IMR-90 (cell line): ENCODE data around the gene GNAI2. TPM values are rescaled to one million over a fixed set of nuclear protein-coding genes. Genes with fewer than 3 reads are reported as not detected.

ENCODE experiments used
- ATAC-seq: fragments of 200-7000 bp; cut with Tn5 transposase; 2 replicates; pipeline ENCODE4 v1.9.1; 2020; ENCODE audit warnings: low read depth, mild to moderate bottlenecking, moderate library complexity
- BruUV-seq: library from RNA; stranded (reverse); fragments of 400-500 nt; replicated peaks from 2 replicates; lab custom pipeline; 2021; lab: Mats Ljungman, UMichigan
- CTCF ChIA-PET: fragments of 300-600 bp; formaldehyde crosslinking; extraction: SDS; loops from one replicate; lab custom pipeline; 2021; ENCODE audit warnings: antibody characterized with exemption; lab: Yijun Ruan, JAX
- POLR2A ChIA-PET: fragments of 300-600 bp; sonication (Branson Sonifier 250); formaldehyde crosslinking; loops from one replicate; lab custom pipeline; 2022; ENCODE audit warnings: antibody characterized with exemption; ENCODE audit not compliant: unreplicated experiment; lab: Charles Lee
- DNase-seq: peaks from one replicate; pipeline ENCODE4 v3.0.0; 2013
- H2AFZ ChIP-seq: replicated peaks from 2 replicates; pipeline ENCODE3; 2013; ENCODE audit warnings: low read length, mild to moderate bottlenecking; ENCODE audit not compliant: poor library complexity
- H2AK5ac ChIP-seq: 2 replicates; pipeline ENCODE4 v1.6.1; 2013; ENCODE audit warnings: low read depth, low read length, inconsistent platforms
- H2AK9ac ChIP-seq: replicated peaks from 2 replicates; pipeline ENCODE3; 2013; ENCODE audit warnings: mild to moderate bottlenecking, low read depth, low read length, moderate library complexity; ENCODE audit not compliant: poor library complexity
- H2BK120ac ChIP-seq: 2 replicates; pipeline ENCODE4 v1.6.1; 2013; ENCODE audit warnings: low read depth, low read length, inconsistent platforms
- H2BK15ac ChIP-seq: 3 replicates; pipeline ENCODE4 v1.6.1; 2013; ENCODE audit warnings: low read depth, low read length, inconsistent platforms
- H2BK20ac ChIP-seq: 2 replicates; pipeline ENCODE4 v1.6.1; 2013; ENCODE audit warnings: low read depth, mild to moderate bottlenecking, inconsistent platforms, low read length, moderate library complexity
- H2BK5ac ChIP-seq: 2 replicates; pipeline ENCODE4 v1.6.1; 2013; ENCODE audit warnings: mild to moderate bottlenecking, low read depth, low read length, inconsistent platforms; ENCODE audit not compliant: poor library complexity, severe bottlenecking
- H3K14ac ChIP-seq: replicated peaks from 2 replicates; pipeline ENCODE4 v1.6.1; 2013; ENCODE audit warnings: low read depth, low read length, inconsistent platforms
- H3K18ac ChIP-seq: 2 replicates; pipeline ENCODE4 v1.6.1; 2013; ENCODE audit warnings: low read depth, low read length, control low read depth
- H3K23ac ChIP-seq: 2 replicates; pipeline ENCODE4 v1.6.1; 2013; ENCODE audit warnings: low read depth, low read length, inconsistent platforms
- H3K27ac ChIP-seq: 2 replicates; pipeline ENCODE4 v1.5.1; 2013; ENCODE audit warnings: mild to moderate bottlenecking, control low read depth, low read length; ENCODE audit not compliant: insufficient read depth
- H3K27me3 ChIP-seq: 2 replicates; pipeline ENCODE4 v1.6.1; 2013; ENCODE audit warnings: low read length; ENCODE audit not compliant: control insufficient read depth, insufficient read depth
- H3K36me3 ChIP-seq: 2 replicates; pipeline ENCODE4 v1.6.1; 2013; ENCODE audit warnings: low read length, mixed read lengths; ENCODE audit not compliant: control insufficient read depth, insufficient read depth
- H3K4ac ChIP-seq: 2 replicates; pipeline ENCODE4 v1.6.1; 2013; ENCODE audit warnings: low read depth, low read length, inconsistent platforms
- H3K4me1 ChIP-seq: 2 replicates; pipeline ENCODE4 v1.6.1; 2013; ENCODE audit warnings: low read length, mixed read lengths; ENCODE audit not compliant: control insufficient read depth, insufficient read depth
- H3K4me2 ChIP-seq: 2 replicates; pipeline ENCODE4 v1.6.1; 2013; ENCODE audit warnings: low read depth, mild to moderate bottlenecking, control low read depth, low read length, moderate library complexity
- H3K4me3 ChIP-seq: 2 replicates; pipeline ENCODE4 v1.5.1; 2013; ENCODE audit warnings: low read depth, mild to moderate bottlenecking, control low read depth, low read length, moderate library complexity; ENCODE audit not compliant: insufficient read depth
- H3K56ac ChIP-seq: 2 replicates; pipeline ENCODE4 v1.6.1; 2013; ENCODE audit warnings: low read length, inconsistent platforms; ENCODE audit not compliant: insufficient read depth; ENCODE audit errors: extremely low read depth
- H3K79me1 ChIP-seq, 2 experiments: 2 replicates each; pipeline ENCODE4 v1.6.1; 2013; ENCODE audit warnings: low read length in 2 of 2, inconsistent platforms in 1 of 2, low read depth in 1 of 2
- H3K9ac ChIP-seq: 2 replicates; pipeline ENCODE4 v1.6.1; 2013; ENCODE audit warnings: low read depth, low read length, control low read depth
- H3K9me1 ChIP-seq: 2 replicates; pipeline ENCODE4 v1.6.1; 2013; ENCODE audit warnings: low read length, inconsistent platforms; ENCODE audit not compliant: insufficient read depth
- H3K9me3 ChIP-seq: 2 replicates; pipeline ENCODE4 v1.6.1; 2013; ENCODE audit warnings: low read length; ENCODE audit not compliant: control insufficient read depth, insufficient read depth
- H4K20me1 ChIP-seq: 2 replicates; pipeline ENCODE4 v1.6.1; 2013; ENCODE audit warnings: low read length, inconsistent platforms; ENCODE audit not compliant: insufficient read depth
- H4K5ac ChIP-seq: 2 replicates; pipeline ENCODE4 v1.6.1; 2013; ENCODE audit warnings: mild to moderate bottlenecking, low read depth, low read length, control low read depth
- H4K8ac ChIP-seq, 2 experiments: 2 replicates each; pipeline ENCODE4 v1.6.1; 2013; ENCODE audit warnings: low read depth in 2 of 2, low read length in 2 of 2, control low read depth in 1 of 2, inconsistent platforms in 1 of 2
- H4K91ac ChIP-seq: 2 replicates; pipeline ENCODE4 v1.6.1; 2013; ENCODE audit warnings: low read depth, low read length, inconsistent platforms; ENCODE audit not compliant: insufficient read depth
- BHLHE40 ChIP-seq: fragments of 150-350 bp; IDR thresholded peaks from 2 replicates; pipeline ENCODE4 v1.6.1; 2016; ENCODE audit warnings: mild to moderate bottlenecking, low read depth, low read length
- CHD1 ChIP-seq: IDR thresholded peaks from 2 replicates; pipeline ENCODE4 v1.6.1; 2012; ENCODE audit warnings: low read depth, low read length, improper control_type of control experiment
- FOS ChIP-seq: fragments of 150-350 bp; IDR thresholded peaks from 2 replicates; pipeline ENCODE4 v1.6.1; 2016; ENCODE audit warnings: low read depth, low read length
- MXI1 ChIP-seq: IDR thresholded peaks from 2 replicates; pipeline ENCODE4 v1.6.1; 2012; ENCODE audit warnings: low read depth, mild to moderate bottlenecking, low read length, moderate library complexity, borderline replicate concordance
- USF2 ChIP-seq: fragments of 150-350 bp; IDR thresholded peaks from 2 replicates; pipeline ENCODE4 v1.6.1; 2017; ENCODE audit warnings: mild to moderate bottlenecking, antibody characterized with exemption, low read length, low read depth
- WGBS, 2 experiments: methylation state at CpG; one replicate each; pipeline versions ENCODE4 v1.1.5 to v1.1.7; 2013; ENCODE audit warnings: missing lambda C conversion rate in 2 of 2; ENCODE audit not compliant: insufficient read length in 1 of 2; ENCODE audit errors: extremely low coverage in 2 of 2; 5-methylcytosine and 5-hydroxymethylcytosine counted together
- dilution Hi-C: fragments of 300-500 bp; cut with HindIII; formaldehyde crosslinking; loops from one replicate; pipeline ENCODE4 v1.14.3; 2018; ENCODE audit warnings: low sequenced_read_pairs; ENCODE audit not compliant: unreplicated experiment
- in situ Hi-C: fragments of 300-500 bp; cut with MboI; formaldehyde crosslinking; loops from 3 replicates; pipeline ENCODE4 v1.14.3; 2019; ENCODE audit warnings: low sequenced_read_pairs, inconsistent platforms, mixed read lengths
- intact Hi-C: fragments of 100-400 bp; cut with micrococcal nuclease; formaldehyde crosslinking; loops from 2 replicates; pipeline ENCODE4 v1.10.0; 2022
- polyA plus RNA-seq, 3 experiments: library from polyadenylated mRNA; depleted of rRNA; stranded (reverse); fragments of >200 nt; gene quantifications; 2 replicates each; pipeline ENCODE4 v1.2.3, GENCODE V29; 2012; ENCODE audit warnings: low replicate concordance in 1 of 3
- total RNA-seq: library from RNA; depleted of rRNA; stranded (reverse); fragments of >200 nt; gene quantifications from 2 replicates; pipeline ENCODE4 v1.2.3, GENCODE V29; 2012
- TF ChIP-seq, protein P1 (sequence below): conservative IDR thresholded peaks from 2 replicates; pipeline ENCODE4 v1.5.1; 2012; ENCODE audit warnings: mild to moderate bottlenecking, low read depth, low read length, improper control_type of control experiment

The GNAI2 gene
- total and polyA plus RNA-seq, 2 of the 4 experiments (the other 2 are of a cell fraction): 867 to 1,079 TPM

DNA sequence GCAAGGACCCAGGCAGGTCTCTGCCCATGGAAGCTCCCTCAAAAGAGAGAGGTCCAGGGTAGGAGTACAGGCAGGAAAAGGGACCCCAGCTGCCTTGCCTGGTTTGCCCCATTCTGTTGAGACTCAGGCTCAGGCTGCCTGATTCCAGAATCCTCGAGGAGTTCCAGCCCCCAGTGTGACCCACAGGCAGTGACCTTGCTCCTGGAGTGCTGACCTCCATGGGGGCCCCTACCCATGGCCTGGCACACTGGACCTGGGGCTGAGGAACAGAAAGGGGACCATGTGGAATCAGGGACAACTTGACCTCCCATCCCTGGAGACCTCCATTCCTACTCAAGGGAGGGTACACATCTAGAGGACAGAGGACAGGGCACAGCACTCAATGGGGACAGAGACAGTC is 29.6 kb downstream of the GNAI2 start (continued):
- TF ChIP-seq, protein P1, sequence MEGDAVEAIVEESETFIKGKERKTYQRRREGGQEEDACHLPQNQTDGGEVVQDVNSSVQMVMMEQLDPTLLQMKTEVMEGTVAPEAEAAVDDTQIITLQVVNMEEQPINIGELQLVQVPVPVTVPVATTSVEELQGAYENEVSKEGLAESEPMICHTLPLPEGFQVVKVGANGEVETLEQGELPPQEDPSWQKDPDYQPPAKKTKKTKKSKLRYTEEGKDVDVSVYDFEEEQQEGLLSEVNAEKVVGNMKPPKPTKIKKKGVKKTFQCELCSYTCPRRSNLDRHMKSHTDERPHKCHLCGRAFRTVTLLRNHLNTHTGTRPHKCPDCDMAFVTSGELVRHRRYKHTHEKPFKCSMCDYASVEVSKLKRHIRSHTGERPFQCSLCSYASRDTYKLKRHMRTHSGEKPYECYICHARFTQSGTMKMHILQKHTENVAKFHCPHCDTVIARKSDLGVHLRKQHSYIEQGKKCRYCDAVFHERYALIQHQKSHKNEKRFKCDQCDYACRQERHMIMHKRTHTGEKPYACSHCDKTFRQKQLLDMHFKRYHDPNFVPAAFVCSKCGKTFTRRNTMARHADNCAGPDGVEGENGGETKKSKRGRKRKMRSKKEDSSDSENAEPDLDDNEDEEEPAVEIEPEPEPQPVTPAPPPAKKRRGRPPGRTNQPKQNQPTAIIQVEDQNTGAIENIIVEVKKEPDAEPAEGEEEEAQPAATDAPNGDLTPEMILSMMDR: no peak
- TF ChIP-seq FOS: no peak

- no peak for TF ChIP-seq MXI1
- no peak for TF ChIP-seq USF2
- no peak for TF ChIP-seq FOS
- no peak for TF ChIP-seq BHLHE40
- no peak for TF ChIP-seq CHD1
- Histone ChIP-seq H2BK15ac (peak overlapping the region; percentile 97; the same call in 1 of the 3 replicates), H3K4me2 (no peak overlapping the region), H3K36me3 (no peaks in the 10 kb centered on the region), H2BK5ac (peak overlapping the region; percentile 85), H3K9ac (peak overlapping the region; percentile 61; the same call in 1 of the 2 replicates), H3K9me3 (no peaks in the 10 kb centered on the region), H3K4me3 (no peak overlapping the region), H3K79me1 (peaks cover 4 to 63% of the 10 kb centered on the region in 2 experiments; a peak in 3 of 4 replicates), H2BK20ac (peak overlapping the region; percentile 96), H3K4me1 (peaks cover 68% of the 10 kb centered on the region), H3K27ac (peak overlapping the region; percentile 97), H3K27me3 (no peaks in the 10 kb centered on the region), H4K5ac (peak overlapping the region; percentile 94), H3K14ac (peak overlapping the region; percentile 93; the same call in 1 of the 2 replicates), H3K23ac (0 out of 2 replicates have a peak overlapping the region, but pooled peaks have one; percentile 52), H3K9me1 (peaks cover 48% of the 10 kb centered on the region), H3K18ac (peak overlapping the region; percentile 28; the same call in 1 of the 2 replicates), H4K8ac (peak overlapping the region; percentile 94 to 99; a peak in 3 of 4 replicates), H2AK9ac (peak overlapping the region; percentile 97), H4K91ac (peak overlapping the region; percentile 99), H2BK120ac (peak overlapping the region; percentile 97), H3K4ac (peak overlapping the region; percentile 100), H2AFZ (peak overlapping the region; percentile 44), H3K56ac (no peak overlapping the region), H2AK5ac (peak overlapping the region; percentile 100), H4K20me1 (no peaks in the 10 kb centered on the region)
- ChIA-PET POLR2A (no interaction called here), CTCF (interaction anchor here (0.5 kb wide), 1 partner anchor 29 kb away, joined by 3 read pairs; no protein-coding TSS in a partner anchor)
- intact Hi-C loops: no loop called here
- no peak for ATAC-seq
- BruUV-seq: no TSS peak
- DNase-seq: no peak
- dilution Hi-C loops: no loop called here
- in situ Hi-C loops: no loop called here
- WGBS, 2 experiments: 88% methylated on average over 6 of the region's 6 CpGs; no CpG with 5 or more reads in 1 of the 2 experiments
Observed at GRCh38 chr3:50266017-50266416, 30.0 kb downstream of the GNAI2 start.
